HG03095 (cell line): ENCODE results near the gene TUBB4A.
A peak's percentile ranks its signal among the peaks of the same experiment; 100 is the strongest.
"Not testable (repeated sequence)": the region's sequence is repeated elsewhere in the genome, so short reads cannot be mapped to it uniquely, and the experiment has no call there.

Experiments
- ATAC-seq: cut with Tn5 transposase; IDR thresholded peaks from one replicate; pipeline ENCODE4 v1.9.1; 2021; ENCODE audit warnings: moderate library complexity; ENCODE audit not compliant: unreplicated experiment

TUBB4A gene

GRCh38 chr19:6527893-6528543 is 25.9 kb upstream of the TUBB4A start:
- ATAC-seq: peak; percentile 44

DNA sequence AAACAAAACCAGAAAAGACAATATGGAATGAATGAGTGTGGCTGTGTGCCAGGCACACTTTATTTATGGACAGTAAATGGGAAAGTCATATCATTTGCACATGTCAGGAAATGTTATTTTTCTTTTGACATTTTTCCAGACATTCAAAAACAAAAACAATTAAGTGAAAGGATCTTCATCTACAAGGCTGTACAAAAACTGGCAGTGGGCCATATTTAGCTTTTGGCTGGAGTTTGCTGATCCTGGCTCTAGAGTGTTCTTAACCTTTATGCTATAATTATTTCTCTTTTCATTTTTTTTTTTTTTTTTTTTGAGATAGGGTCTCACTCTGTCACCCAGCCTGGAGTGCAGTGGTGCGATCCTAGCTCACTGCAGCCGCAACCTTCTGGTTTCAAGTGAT is 22.2 kb upstream of the TUBB4A start:
- no peak for ATAC-seq

GRCh38 chr19:6522712-6523111 is 20.6 kb upstream of the TUBB4A start:
- no peak for ATAC-seq

DNA sequence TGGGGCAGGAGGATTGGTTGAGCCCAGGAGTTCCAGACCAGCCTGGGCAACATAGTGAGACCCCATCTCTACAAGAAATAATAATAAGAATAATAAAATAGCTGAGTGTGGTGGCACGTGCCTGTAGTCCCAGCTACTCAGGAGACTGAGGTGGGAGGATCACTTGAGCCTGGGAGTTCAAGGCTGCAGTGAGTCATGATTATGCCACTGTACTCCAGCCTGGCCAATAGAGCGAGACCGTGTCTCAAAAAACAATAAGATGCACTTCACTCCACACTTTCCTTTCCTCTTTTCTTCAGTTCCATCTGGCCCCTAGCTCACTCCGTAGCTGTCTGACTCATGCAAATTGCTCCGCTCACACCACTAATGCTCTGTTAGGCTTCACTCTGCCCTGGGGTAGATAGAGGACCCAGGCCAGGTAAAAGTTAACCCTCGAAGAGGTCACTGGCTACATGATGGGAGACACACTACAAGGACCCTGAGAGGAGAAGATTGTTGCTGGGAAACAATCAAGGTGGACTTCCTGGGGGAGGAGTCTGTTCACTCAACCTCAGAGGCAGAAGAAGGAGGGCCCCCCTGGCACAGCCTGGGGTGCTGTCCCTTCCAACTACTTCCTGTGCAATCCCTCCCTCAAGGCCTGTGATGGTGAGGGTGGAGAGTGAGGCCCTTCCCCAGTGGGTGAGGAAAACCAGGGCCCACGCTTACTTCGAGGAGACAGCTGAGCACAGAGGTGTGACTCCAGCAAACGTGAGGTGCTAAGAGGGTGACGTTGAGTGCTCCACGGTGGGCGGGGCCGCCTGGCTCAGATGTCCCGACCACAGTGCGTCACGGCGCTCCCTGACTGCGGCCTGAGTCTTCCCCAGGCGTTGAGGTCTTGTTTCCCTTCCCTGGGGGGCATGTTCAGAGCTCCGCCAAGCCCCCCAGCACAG is 19.9 kb upstream of the TUBB4A start:
- peak; percentile 35 for ATAC-seq

GRCh38 chr19:6519289-6519688 is 17.2 kb upstream of the TUBB4A start:
- no peak for ATAC-seq

DNA sequence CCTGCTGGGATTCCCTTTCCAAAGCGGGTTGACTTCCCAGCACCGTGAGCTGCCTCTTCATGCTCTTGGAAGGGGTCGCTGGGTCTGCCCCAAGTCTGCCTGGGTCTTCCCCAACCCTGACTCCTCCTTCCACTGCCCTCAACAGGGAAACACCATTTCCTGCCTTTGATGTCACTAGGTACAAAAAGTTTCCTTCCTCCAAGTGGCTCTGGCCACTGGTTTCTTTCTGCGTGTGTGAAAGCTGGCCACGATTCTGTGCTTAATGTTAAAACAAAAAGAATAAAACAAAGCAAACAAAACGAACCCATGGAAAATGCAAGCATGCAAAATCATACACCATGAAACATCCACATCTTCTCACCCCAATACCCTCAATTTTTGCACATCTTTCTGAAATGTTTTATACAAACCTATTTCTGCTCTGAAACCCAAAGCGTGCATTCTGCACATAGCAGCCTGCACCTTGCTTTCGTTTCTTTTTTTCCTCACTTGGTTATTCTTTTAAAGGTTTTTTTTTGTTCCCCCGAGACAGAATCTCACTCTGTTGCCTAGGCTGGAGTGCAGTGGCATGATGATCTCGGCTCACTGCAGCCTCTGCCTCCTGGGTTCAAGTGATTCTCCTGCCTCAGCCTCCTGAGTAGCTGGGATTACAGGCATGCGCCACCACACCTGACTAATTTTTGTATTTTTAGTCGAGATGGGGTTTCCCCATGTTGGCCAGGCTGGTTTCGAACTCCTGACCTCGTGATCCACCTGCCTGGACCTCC is 16.2 kb upstream of the TUBB4A start:
- ATAC-seq: no peak

DNA sequence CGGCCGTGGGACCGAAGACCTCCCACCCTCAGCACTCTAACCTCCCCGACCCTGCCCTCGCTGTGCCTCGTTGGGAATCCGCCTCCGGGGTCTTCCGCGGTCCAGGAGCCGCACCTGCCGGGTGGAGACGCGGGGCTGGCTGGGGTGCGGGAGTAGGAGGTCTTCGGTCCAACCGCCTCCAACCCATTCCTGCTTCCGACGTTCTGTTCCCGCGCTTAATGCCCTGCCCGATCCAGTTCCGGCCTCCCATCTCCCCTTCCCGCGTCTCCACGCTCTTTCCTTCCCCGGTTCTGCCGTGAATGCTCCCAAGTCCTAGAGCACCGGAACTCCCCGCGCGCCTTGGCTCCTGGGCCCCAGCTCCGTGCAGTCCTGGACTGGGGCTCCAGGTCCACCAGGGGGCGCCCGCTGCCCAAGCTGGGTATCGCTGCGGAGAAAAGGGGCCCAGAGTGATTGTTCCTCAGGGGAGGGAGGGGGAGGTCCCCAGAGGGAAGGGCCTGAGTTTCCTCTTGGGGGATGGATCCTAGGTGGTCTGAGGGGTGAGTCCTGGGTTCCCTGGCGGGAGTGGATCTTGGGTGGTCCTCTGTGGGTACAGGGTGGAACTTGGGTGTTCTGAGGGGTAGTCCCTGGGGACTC is 14.7 kb upstream of the TUBB4A start:
- peak; percentile 33 for ATAC-seq

DNA sequence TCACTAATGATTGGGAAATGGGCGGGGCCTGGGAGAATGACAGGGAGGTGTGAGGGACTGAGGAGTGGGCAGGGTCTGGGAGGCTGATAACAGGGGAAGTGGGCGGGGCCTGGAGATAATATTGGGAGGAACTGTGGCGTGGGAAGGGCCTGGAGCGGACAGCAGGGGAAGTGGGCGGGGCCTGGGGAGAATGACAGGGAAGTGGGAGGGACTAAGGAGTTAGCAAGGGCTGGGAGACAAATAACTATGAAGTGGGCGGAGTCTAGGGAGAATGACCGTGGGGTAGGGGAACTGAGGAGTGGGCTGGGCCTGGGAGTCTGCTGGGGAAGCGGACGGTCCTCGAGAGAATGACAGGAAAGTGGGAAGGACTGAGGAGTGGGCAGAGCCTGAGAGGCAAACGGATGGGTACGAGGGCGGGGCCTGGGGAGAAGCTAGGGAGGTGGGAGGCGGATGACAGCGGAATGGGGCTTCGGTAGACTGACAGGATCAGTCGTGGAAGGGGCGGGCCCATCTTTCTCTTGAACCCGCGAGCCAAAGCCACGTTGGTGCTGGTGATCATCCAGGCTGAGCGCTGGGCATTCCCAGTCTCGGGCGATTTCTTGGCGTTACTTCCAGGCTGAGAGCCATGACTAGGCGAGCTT is 14.0 kb upstream of the TUBB4A start:
- peak; percentile 36 for ATAC-seq

DNA sequence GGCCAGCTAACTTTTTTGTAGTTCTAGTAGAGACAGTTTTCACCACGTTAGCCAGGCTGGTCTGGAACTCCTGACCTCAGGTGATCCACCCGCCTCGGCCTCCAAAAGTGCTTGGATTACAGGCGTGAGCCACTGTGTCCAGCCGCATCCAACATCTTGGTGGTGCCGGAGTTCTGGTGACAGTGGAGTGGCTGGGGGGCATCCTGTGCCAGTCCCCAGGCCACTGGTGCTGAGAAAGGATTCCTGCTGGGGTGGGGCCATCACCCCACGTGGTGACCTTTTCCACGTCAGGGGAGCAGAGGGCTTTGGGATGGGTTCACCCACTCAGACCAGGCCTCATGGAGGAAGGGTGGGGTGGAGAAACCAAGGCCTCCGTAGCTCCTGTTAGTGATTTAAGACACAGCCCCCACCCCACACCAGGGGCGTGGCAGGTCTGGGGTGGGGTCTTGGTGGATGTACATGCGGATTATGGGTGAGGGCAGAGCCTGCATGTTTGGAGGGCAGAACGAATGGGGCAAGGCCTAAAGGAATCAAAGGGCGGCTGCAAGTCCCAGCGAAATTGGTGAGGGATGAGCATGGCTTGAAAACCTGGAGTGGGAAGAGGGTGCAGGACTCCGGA is 12.9 kb upstream of the TUBB4A start:
- no peak for ATAC-seq

DNA sequence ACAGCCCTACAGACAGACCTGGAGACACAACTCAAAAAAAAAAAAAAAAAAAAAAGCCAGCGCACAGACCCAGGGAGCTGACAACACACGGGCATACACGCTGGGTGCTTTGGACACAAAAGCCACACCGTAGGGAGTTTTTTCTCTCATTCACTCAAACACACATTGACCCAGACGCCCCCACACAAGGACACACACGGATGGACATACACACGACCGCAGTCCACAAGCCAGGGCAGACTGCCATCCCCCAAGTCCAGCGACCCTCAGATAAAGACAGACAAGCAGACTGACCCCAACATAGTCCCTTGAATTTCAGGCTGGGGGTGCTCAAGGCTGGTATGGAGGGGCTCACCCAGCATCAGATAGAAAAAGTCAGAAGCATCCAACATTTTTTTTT is 12.0 kb upstream of the TUBB4A start:
- no peak for ATAC-seq

DNA sequence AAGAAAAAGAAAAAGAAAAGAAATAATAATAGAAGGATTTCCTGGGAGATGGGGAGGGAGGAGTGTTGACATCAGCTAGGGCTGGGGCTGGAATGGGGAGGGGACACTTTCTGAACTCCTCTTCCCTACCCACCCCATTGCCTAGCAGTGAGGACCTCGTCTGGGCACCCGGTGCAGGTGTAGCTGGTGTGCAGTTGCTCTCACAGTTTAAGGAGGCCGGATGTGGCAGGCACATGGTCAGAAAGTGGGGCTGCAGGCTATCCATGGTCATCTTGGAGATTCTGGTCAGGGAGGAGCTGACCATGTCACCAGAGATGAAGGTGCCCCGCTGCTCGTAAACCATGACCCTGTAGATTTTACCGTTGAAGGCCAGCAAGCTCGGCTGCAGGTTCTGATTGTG is 8.5 kb upstream of the TUBB4A start:
- no peak for ATAC-seq

DNA sequence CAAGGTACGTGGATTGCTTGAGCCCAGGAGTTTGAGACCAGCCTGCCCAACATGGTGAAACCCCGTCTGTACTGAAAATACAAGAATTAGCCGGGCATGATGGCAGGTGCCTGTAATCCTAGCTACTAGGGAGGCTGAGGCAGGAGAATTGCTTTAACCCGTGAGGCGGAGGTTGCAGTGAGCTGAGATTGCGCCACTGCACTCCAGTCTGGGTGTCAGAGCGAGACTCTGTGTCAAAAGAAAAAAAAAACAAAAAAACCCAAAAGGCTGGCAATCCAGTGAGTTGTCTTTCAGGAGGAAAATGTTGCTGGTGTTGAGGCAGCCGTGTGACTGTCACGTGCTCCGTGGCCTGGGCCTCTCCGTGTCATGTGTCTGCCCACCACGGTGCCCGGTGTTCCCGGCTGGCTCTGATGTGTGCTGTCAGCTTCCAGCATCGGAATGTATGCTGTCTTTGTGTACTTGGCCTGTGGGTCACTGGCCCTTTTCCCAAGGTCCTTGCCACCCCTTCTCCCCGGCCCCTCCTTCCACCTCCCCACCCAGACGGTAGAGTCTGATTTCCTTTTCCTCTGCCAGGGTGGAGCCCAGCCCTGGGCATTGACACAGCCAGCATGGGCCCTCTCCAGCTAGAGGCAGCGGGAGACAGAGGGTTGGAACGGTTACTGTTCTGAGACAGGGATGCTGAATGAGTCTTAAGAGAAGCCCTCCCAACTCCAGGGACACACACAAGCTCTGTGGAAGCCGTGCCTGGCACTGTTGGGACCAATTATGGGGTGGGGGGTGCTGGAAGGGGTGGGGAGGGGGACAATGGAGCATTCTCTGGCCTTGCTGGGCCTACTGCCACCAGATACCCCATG is 7.2 kb upstream of the TUBB4A start:
- ATAC-seq: no peak

- ATAC-seq: not testable (repeated sequence)
Observed at GRCh38 chr19:6508028-6508771, 6.1 kb upstream of the TUBB4A start.

GRCh38 chr19:6503407-6504201 is 1.5 kb upstream of the TUBB4A start:
- ATAC-seq: no peak

GRCh38 chr19:6500837-6501739 is 1.0 kb downstream of the TUBB4A start:
- no peak for ATAC-seq

- no peak for ATAC-seq
Observed at GRCh38 chr19:6499052-6499790, 2.9 kb downstream of the TUBB4A start.
